HG03060 (cell line): ENCODE measurements around the gene FAM111B.
"Not testable (repeated sequence)": the region's sequence is repeated elsewhere in the genome, so short reads cannot be mapped to it uniquely, and the experiment has no call there.

Experiments
- ATAC-seq: cut with Tn5 transposase; IDR thresholded peaks from one replicate; pipeline ENCODE4 v1.9.1; 2021; ENCODE audit warnings: low read depth, moderate number of reproducible peaks; ENCODE audit not compliant: unreplicated experiment

The FAM111B gene

GRCh38 chr11:59097113-59097708 is 9.8 kb upstream of the FAM111B start:
- no peak for ATAC-seq

DNA sequence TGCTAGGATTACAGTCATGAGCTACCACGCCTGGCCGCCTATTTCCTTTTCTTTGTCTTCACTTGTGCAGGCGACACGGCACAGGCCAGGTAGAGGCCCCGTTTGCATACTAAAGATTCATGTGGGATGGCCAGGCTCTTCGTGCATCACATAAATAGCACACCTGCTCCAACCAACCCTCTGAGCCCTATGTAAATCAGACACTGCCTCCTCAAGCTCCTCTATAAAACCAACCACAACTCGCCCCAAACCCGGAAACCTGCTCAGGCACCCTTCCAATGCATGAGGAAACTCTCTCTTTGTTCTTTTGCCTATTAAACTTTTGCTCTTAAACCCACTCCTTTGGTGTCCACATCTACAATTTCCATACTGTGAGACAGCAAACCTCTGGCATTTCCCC is 9.1 kb upstream of the FAM111B start:
- ATAC-seq: not testable (repeated sequence)

GRCh38 chr11:59102259-59102765 is 4.7 kb upstream of the FAM111B start:
- ATAC-seq: peak; percentile 37

DNA sequence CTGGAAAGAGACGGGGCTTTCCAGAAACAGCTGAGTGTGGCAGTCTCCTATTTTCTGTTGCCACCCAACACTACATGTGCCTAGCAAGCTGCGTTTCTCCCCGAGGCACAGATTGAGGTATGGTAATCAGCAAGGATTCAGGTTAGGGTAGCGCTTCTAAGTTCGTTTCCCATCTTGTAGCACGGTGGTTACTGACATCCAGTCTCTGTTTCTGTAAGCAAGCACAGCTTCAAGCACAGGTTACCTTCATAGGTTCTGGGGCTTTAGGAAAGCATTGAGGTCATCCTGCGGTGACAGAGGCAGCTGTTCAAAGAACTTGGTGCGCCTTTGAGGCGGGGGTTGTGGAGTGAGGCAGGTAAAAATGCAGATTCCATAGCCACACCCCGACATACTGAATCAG is 684 bp downstream of the FAM111B start:
- not testable (repeated sequence) for ATAC-seq

- no peak for ATAC-seq
Observed at GRCh38 chr11:59112494-59112893, 5.5 kb downstream of the FAM111B start.

GRCh38 chr11:59114344-59114743 is 7.3 kb downstream of the FAM111B start:
- no peak for ATAC-seq

DNA sequence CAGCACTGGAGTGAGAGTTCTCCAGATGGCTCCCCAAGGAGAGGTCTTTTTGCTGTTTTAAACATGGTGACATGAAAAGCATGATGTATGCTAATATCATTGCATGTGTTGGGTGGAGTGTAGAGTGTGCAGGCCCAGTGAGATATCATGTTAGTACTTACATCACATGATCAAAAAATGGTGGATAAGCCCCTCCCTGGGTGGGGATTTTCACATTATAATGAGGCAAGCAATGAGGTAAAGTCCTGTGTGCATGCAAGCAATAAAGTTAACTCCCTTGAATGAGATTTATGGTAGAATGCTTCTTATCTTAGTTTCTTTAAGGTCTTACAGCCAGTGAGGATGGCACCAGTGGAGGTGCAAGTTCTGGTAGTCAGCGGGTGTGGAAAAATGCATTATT is 8.5 kb downstream of the FAM111B start:
- no peak for ATAC-seq

GRCh38 chr11:59117774-59118173 is 10.7 kb downstream of the FAM111B start:
- ATAC-seq: no peak

- no peak for ATAC-seq
Observed at GRCh38 chr11:59119826-59120225, 12.8 kb downstream of the FAM111B start.

DNA sequence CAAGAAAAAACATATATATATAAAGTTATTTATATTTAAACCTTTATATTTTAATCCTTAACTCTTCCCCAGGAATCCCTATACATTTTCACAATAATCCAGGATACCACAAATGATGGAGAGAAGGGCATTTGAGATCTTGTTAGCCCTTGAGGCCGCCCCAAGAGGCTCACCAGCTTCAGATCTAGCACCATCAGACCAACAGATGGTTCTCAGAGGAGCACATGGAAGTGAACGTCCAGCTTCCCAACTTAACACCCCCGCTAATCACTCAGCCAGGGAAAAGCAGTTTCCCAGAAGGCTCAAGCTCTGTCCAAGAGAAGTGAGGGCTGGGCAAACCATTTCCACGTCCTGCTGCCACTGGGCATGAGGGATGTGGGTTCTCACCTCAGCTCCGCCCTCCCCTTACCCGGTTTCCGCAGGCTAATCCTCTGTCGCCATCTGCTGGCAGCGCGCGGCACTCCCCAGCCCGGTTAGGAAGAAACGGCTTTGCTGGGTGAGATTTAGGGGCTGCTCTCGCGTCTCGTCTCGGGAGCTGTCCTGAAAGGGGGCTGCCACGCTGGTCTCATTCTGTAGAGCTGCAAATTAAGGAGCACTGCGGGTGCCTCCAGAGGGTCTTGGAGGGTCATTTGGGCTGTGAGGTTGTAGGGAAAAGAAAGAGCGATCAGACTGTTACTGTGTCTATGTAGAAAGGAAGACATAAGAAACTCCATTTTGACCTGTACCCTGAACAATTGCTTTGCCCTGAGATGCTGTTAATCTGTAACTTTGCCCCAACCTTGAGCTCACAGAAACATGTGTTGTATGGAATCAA is 28.8 kb downstream of the FAM111B start:
- ATAC-seq: peak; percentile 89

- not testable (repeated sequence) for ATAC-seq
Observed at GRCh38 chr11:59136551-59136950, 29.5 kb downstream of the FAM111B start.

DNA sequence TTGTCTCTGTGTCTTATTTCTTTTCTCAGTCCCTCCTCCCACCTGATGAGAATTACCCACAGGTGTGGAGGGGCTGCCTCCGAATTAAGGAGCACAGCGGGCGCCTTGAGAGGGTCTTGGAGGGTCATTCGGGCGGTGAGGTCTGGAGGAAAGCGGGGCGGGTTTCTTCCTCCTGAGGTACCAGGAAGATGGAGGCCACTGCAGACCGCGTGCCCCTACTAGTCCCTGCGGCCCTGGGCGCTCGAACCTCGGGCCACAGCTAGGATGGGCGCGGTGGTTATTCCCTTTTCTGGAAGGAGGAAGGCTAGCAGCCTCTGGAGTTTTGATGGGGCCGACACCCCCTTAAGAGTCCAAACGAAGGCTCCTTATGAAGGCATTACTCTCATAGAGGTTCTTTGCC is 30.2 kb downstream of the FAM111B start:
- no peak for ATAC-seq

GRCh38 chr11:59138643-59139042 is 31.6 kb downstream of the FAM111B start:
- no peak for ATAC-seq

DNA sequence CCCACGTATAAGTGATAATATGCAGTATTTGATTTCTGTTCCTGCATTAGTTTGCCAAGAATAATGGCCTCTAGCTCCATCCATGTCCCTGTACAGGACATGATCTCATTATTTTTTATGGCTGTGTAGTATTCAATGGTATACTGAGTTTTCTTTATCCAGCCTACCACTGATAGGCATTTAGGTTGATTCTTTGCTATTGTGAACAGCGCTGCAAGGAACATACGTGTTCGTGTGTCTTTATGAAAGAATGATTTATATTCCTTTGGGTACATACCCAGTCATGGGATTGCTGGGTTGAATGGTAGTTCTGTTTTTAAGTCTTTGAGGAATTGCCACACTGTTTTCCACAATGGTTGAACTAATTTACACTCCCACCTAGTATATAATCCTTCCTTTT is 34.2 kb downstream of the FAM111B start:
- ATAC-seq: no peak

DNA sequence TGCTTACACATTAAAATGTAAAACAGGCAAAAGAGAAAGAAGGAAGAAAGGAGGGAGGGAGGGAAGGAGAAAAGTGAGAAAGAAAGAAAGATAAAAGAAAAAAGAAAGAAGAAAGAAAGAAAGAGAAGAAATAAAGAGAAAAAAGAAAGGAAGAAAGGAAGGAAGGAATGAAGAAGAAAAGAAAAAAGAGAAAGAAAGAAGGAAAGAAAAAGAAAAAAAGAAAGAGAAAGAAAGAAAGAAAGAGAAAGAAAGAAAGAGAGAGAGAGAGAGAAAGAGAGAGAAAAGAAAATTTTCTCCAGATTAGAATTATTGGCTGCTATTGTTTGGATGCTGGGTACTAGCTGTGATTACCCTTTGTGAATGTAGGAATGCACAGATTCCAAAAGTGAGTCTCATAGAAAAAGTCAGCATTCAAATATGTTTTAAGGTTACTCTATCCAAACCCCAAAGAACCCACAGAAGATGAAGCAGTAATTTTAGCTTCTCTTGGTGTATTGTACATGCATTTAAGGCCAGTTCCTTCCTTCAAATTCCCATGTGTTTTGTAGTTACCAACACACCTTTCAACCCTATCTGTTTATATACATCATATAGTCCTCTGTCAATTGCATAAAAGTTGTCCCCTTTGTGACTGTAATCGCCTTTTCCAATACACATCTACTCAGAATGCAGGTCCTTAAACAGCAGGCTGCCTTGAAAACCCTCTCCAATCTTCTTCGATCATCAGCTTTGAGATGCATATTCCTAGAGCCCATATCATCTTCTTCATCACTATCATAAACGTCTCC is 34.8 kb downstream of the FAM111B start:
- no peak for ATAC-seq

- ATAC-seq: peak; percentile 49
Observed at GRCh38 chr11:59142530-59143507, 35.8 kb downstream of the FAM111B start, which contains the start of gene FAM111A. TSS of gene FAM111A (plus strand) at chr11:59142856. CDS start at chr11:59148873, 6,017 bp downstream.

DNA sequence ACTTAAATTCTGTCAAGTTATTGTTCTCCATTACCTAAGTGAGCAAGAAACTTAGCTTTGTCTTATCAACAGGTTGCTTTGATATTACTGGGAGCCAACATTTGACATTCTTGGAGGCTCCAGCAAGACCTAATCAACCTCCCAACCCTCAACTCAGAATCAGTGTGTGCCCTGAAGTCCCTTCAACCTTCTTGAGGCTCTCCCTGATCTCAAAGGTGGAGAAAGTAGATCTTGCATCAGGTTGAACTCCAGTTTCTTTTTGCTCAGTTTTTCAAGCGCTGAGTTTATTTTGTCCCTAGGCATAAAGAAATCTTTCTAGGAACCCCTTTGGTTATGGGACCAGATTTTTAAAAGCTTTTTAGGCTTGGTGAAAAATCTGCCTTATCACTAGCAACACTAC is 37.1 kb downstream of the FAM111B start:
- no peak for ATAC-seq

DNA sequence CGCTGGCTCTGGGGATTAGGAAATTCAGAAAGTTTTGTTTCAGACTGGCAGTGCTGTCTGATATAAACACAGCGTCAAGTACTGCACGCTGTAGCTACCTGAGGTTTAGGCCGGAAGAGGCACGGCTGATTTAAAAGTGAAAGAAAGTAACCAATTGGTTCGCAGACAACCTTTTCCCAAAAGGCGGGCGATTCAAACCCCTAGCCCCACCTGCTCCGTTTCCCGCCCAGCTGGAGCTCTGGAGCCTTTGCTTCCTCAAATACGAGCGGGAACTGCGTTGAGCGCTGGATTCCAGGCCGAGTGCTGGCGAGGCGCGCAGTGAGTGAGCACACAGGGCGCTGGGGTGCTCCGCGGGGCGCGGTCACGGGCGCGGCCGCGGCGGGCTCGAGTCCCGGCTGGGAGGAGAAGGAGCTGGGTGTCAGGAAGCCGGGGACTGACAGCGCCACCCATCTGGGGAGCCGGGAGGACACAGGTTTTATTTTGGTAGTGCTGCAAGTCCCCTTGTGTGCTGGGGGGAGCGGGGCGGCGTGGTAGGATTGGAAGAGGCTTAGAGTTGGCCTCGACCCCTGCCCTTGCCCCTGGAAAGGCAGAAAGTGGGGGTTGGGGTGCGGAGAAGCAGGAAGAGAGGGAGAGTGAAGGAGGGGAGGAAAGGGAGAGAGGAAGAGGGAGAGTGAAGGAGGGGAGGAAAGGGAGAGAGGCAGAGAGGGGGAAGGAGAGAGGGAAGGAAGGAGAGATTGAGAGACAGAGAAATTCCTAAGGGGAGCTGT is 37.7 kb downstream of the FAM111B start:
- peak; percentile 59 for ATAC-seq

DNA sequence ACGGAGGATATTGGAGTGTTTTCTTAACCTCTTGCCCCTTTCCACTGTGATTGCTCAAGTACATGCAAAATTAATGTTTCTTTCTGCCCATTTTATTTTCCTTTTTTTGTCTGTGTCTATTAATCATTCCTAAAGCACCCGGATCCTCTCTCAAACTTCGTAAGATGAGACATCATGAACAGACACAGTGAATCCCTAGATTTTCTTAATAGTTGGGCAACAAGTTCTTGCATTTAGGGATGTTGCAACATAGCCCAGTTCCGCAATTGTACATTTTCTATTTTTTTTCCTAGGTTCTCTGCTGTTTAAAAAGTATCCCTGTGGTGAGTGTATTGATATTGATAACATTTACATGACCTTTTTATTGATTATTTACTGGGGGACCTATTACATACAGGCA is 38.5 kb downstream of the FAM111B start:
- ATAC-seq: no peak
